ENCODE results near the gene MEIS1. TPM values are rescaled to one million over a fixed set of nuclear protein-coding genes. Genes with fewer than 3 reads are reported as not detected.

The MEIS1 gene
- total and polyA plus RNA-seq, 2 of the 8 experiments (the other 6 are each of a cell fraction or from before 2014, with no cell fraction given), result 0.17 to 1.2 TPM

DNA sequence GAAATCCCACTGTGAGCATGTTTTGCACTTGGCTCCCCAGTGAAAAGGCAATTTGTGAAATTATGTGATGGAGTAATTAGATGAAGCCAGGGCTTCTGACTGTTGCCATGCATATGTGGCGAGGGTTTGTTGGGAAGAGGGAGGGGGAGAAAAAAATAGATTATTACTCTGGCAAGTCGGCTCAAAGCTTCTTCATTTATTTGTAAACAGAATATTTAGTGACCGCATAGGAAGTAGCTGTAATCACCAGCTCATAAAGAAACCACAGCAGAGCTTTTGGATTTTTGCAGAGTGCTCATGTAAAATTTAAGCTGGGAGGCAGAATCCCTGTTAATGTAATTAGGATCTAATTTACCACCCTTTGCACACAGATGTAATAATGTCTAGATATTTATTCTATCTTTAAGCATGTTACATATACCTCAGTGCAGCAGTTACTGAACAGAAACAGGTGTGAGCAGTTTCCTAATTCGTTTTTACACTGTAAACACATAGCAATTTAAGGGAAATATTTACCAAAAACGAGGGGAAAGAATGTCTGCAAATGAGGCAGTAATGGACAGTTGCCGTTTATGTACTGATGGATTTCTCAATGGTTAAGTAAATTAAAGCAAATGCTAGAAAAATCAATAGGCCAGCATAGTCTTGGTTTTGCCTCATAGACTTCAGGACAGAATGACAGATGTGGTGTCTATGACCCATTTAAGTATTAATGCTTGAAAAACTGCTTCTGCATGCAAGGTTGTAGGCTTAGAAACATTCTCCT is 87.9 kb downstream of the MEIS1 start:
- H3K36me3 ChIP-seq (ENCODE audit: control insufficient read depth in 2 of 4, insufficient read depth in 4 of 4, low read length in 3 of 4), result no peaks in the 10 kb centered on the region
- ChIA-PET CTCF (ENCODE audit: partially characterized antibody) (interaction anchor here (2.2 to 2.5 kb wide), 2 partner anchors 15 to 24 kb away, joined by 4 to 8 read pairs; no protein-coding TSS in a partner anchor), POLR2A (ENCODE audit: partially characterized antibody) (no interaction called here)
- H2AK5ac ChIP-seq (ENCODE audit: low read depth, low read length), result no peak overlapping the region
- DNase-seq (ENCODE audit: low read depth in 1 of 2, low spot score in 2 of 2) (no peak), FAIRE-seq (no peak)
- peaks cover 0 to 7% (median 4%) of the 10 kb centered on the region in 4 experiments; a peak in 3 of 7 replicates for H3K4me1 ChIP-seq (replicated peaks in 1 of 4; ENCODE audit: control insufficient read depth in 3 of 4, insufficient read depth in 4 of 4, low read length in 3 of 4)
- no peak overlapping the region for H3K23ac ChIP-seq (ENCODE audit: insufficient read length)
- no peak overlapping the region for H2BK120ac ChIP-seq (replicated peaks; ENCODE audit: low read depth, low read length)
- H3K27me3 ChIP-seq (replicated peaks in 1 of 4; ENCODE audit: control insufficient read depth in 3 of 4, extremely low read depth in 1 of 4, insufficient read depth in 3 of 4, low read length in 3 of 4), result no peaks in the 10 kb centered on the region
- H3K4me3 ChIP-seq (ENCODE audit: extremely low read depth in 1 of 4, insufficient read depth in 2 of 4, low read depth in 3 of 4, low read length in 4 of 4), result no peak overlapping the region
- no peak overlapping the region for H4K91ac ChIP-seq (replicated peaks; ENCODE audit: insufficient read length, low read length)
- H3K14ac ChIP-seq (ENCODE audit: insufficient read length), result no peak overlapping the region
- no peak overlapping the region for H3K56ac ChIP-seq (replicated peaks; ENCODE audit: insufficient read length, low read depth, low read length)
- no peaks in the 10 kb centered on the region for H4K20me1 ChIP-seq (replicated peaks in 1 of 2; ENCODE audit: control insufficient read depth in 1 of 2, insufficient read depth in 2 of 2, low read length in 2 of 2)
- H3K4me2 ChIP-seq (ENCODE audit: insufficient read depth in 1 of 2, low read depth in 2 of 2, low read length in 2 of 2), result no peak overlapping the region
- TF ChIP-seq KDM4A (IDR thresholded peaks at IDR 0.05; ENCODE audit: low read depth, low read length, severe bottlenecking) (no peak), JUND (IDR thresholded peaks at IDR 0.05; ENCODE audit: low read length) (no peak), RFX5 (IDR thresholded peaks at IDR 0.05; ENCODE audit: borderline replicate concordance, low read depth, low read length) (no peak), TAF7 (optimal IDR thresholded peaks at IDR 0.05; ENCODE audit: borderline replicate concordance, low read depth, low read length) (no peak), CHD2 (IDR thresholded peaks at IDR 0.05; ENCODE audit: low read length) (no peak), CHD1 (IDR thresholded peaks at IDR 0.05; ENCODE audit: low read depth, low read length) (no peak)
- no peak overlapping the region for H3K9ac ChIP-seq (replicated peaks in 1 of 4; ENCODE audit: extremely low read depth in 1 of 4, low read depth in 3 of 4, low read length in 3 of 4)
- no peaks in the 10 kb centered on the region for H3K79me1 ChIP-seq (ENCODE audit: low read depth, low read length)
- H2BK12ac ChIP-seq (ENCODE audit: low read depth, low read length), result no peak overlapping the region
- H2BK5ac ChIP-seq (ENCODE audit: low read depth, low read length), result no peak overlapping the region
- 65% methylated on average over 6 of the region's 6 CpGs; no CpG with 5 or more reads in 1 of the 2 experiments for WGBS, 2 experiments (ENCODE audit: extremely low coverage in 1 of 2, insufficient coverage in 1 of 2, insufficient read length in 1 of 2, insufficient replicate concordance in 2 of 2, low coverage in 1 of 2, low lambda C conversion rate in 2 of 2, missing lambda C conversion rate in 1 of 2)
- no peak overlapping the region for H4K5ac ChIP-seq (ENCODE audit: insufficient read length, low read depth, low read length)
- no peaks in the 10 kb centered on the region for H3K23me2 ChIP-seq (ENCODE audit: low read depth, low read length)
- no peaks in the 10 kb centered on the region for H3K79me2 ChIP-seq (ENCODE audit: control insufficient read depth in 1 of 2, insufficient read depth in 2 of 2, low read length in 2 of 2)
- no peak overlapping the region for H3K27ac ChIP-seq (ENCODE audit: low read depth, low read length)
- H2BK20ac ChIP-seq (ENCODE audit: low read length), result no peak overlapping the region
- H2AFZ ChIP-seq (ENCODE audit: low read length), result no peak overlapping the region
- H2BK15ac ChIP-seq (ENCODE audit: low read length), result no peak overlapping the region
- H4K8ac ChIP-seq (ENCODE audit: extremely low read depth, insufficient read depth, low read length), result no peak overlapping the region
- no peak overlapping the region for H3K18ac ChIP-seq (ENCODE audit: extremely low read depth, low read length)
- H3K9me3 ChIP-seq (ENCODE audit: insufficient read depth in 2 of 2, low read depth in 1 of 2, low read length in 1 of 2), result no peaks in the 10 kb centered on the region
- H3K4ac ChIP-seq (replicated peaks; ENCODE audit: insufficient read length, low read depth, low read length), result no peak overlapping the region

Measured in H1 (cell line).